BE2C (cell line): ENCODE data around the gene SPATA2L.

Source experiments
- DNase-seq: peaks from one replicate; pipeline ENCODE4 v3.0.0-alpha.2; 2020
- H3K27me3 ChIP-seq: fragments of 250-450 bp; sonication (Bioruptor Pico); 2 replicates; pipeline ENCODE4 v1.5.1; 2020; ENCODE audit warnings: mild to moderate bottlenecking
- H3K36me3 ChIP-seq: fragments of 250-450 bp; sonication (Bioruptor Pico); 2 replicates; pipeline ENCODE4 v1.5.1; 2020; ENCODE audit warnings: mild to moderate bottlenecking
- H3K4me1 ChIP-seq: fragments of 250-450 bp; sonication (Bioruptor Pico); 2 replicates; pipeline ENCODE4 v1.5.1; 2020
- H3K4me3 ChIP-seq: 2 replicates; pipeline ENCODE4 v1.5.1; 2011; ENCODE audit warnings: low read depth, low read length
- H3K9me3 ChIP-seq: fragments of 250-450 bp; sonication (Bioruptor Pico); 2 replicates; pipeline ENCODE4 v1.5.1; 2020
- TF ChIP-seq, protein P1 (sequence below): IDR thresholded peaks from 2 replicates; pipeline ENCODE4 v1.5.1; 2012; ENCODE audit warnings: mild to moderate bottlenecking, low read depth, low read length

Gene SPATA2L

DNA sequence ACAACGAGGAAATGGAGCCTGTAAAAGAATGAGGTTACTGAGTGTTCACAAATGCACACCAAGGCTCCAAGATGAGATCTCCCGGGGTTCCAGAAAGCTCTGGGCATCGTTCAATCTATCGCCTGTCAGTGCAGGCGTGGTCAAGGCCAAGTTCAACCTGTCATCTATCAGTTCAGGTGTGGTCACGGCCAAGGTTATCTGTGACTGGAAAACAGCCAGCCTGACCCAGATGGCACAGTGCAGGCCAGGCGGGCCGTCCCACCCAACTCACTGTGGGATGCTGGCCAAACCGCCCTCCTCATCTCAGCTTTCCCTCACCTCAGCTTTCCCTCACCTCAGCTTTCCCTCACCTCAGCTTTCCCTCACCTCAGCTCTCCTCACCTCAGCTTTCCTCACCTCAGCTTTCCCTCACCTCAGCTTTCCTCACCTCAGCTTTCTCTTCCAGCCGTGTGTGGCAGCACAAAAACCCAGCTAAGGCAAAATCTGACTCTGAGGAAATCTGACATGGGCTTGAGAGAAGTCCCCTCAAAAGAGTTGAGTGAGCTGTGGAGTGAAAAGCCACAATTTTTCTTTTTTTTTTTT, 46.4 kb downstream of the SPATA2L start:
- Histone ChIP-seq H3K27me3 (no peaks in the 10 kb centered on the region), H3K36me3 (peaks cover 17% of the 10 kb centered on the region), H3K9me3 (no peaks in the 10 kb centered on the region), H3K4me1 (no peaks in the 10 kb centered on the region), H3K4me3 (no peak overlapping the region)
- no peak for DNase-seq
- TF ChIP-seq, protein P1, sequence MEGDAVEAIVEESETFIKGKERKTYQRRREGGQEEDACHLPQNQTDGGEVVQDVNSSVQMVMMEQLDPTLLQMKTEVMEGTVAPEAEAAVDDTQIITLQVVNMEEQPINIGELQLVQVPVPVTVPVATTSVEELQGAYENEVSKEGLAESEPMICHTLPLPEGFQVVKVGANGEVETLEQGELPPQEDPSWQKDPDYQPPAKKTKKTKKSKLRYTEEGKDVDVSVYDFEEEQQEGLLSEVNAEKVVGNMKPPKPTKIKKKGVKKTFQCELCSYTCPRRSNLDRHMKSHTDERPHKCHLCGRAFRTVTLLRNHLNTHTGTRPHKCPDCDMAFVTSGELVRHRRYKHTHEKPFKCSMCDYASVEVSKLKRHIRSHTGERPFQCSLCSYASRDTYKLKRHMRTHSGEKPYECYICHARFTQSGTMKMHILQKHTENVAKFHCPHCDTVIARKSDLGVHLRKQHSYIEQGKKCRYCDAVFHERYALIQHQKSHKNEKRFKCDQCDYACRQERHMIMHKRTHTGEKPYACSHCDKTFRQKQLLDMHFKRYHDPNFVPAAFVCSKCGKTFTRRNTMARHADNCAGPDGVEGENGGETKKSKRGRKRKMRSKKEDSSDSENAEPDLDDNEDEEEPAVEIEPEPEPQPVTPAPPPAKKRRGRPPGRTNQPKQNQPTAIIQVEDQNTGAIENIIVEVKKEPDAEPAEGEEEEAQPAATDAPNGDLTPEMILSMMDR = no peak

DNA sequence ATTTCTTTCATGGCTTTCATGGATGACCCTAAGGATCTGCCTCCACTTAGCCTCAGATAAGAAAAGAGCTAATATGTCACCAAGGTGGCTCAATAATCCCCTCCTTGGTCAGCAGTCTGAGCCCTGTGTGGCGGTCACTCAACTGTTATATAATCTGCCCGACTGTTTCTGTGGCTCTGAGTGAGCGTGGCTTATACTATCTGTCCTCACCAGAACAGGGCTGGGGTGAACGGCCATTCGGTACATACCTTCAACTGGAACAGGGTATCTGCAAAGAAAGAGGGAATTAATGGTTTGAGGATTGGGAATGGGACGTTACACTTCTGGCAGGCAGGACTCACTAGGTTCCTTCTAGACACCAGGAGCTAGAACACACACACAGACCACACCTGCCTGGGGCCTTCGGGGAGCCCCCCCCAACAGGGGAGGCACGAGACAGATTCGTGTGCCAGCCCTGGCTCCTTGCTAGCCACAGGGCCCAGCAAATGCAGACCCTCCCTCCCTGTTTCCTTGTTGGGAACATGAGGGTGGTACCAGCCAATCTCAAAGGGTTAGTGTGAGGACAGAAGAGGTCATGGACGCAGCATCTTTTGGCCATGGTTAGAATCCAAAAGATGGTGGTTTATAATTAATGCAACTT, 47.7 kb downstream of the SPATA2L start:
- H3K9me3 ChIP-seq = no peaks in the 10 kb centered on the region
- DNase-seq = no peak
- no peak overlapping the region for H3K4me3 ChIP-seq
- no peaks in the 10 kb centered on the region for H3K4me1 ChIP-seq
- H3K27me3 ChIP-seq = no peaks in the 10 kb centered on the region
- H3K36me3 ChIP-seq = peaks cover 12% of the 10 kb centered on the region
- TF ChIP-seq, protein P1 = no peak

DNA sequence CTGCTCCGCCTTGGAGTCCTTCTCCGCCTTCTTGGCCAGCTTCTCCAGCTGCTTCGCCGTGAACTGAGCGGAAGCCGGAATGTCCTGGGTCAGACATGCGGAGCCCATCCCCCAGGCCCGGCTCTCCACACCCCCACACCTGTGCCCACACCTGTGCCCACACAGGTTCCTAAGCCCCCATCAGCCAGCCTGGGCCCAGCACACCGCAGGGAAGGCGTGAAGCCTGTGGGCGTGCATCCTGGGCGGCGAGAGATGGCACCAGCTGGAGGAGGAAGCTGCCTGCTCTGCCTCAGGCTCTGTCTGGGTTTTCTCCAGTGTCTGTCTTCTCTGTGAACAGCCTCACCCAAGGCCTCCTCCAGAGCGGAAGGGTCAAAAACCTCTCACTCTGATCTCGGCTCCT, 49.9 kb downstream of the SPATA2L start:
- no peaks in the 10 kb centered on the region for H3K4me1 ChIP-seq
- peaks cover 16% of the 10 kb centered on the region for H3K36me3 ChIP-seq
- TF ChIP-seq, protein P1 = no peak
- no peaks in the 10 kb centered on the region for H3K27me3 ChIP-seq
- no peak for DNase-seq
- no peak overlapping the region for H3K4me3 ChIP-seq
- no peaks in the 10 kb centered on the region for H3K9me3 ChIP-seq

DNA sequence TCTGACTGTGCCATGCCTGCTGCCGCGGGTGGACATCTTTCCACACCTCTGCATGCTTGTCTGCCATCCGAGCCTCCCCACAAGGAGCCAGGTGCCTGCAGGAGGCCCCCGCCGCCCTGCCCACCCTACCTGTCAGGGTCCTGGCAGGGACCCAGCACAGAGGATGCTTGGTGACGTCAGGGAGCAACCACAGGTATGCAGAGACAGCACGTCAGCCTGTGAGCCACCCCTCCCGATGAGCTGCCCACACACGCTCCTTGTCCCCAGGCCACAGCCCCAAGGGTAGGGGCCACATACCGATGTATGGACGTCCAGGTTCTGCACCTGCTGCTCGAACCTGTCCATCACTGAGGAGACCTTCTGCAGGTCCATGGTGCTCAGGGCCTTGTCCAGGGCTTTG, 54.6 kb downstream of the SPATA2L start:
- no peaks in the 10 kb centered on the region for H3K27me3 ChIP-seq
- peaks cover 27% of the 10 kb centered on the region for H3K36me3 ChIP-seq
- H3K4me3 ChIP-seq = no peak overlapping the region
- no peaks in the 10 kb centered on the region for H3K9me3 ChIP-seq
- no peak for DNase-seq
- H3K4me1 ChIP-seq = no peaks in the 10 kb centered on the region
- TF ChIP-seq, protein P1 = no peak
